AG10803 (cell line): Measurements from ENCODE around the gene C4orf50.

Source experiments
- DNase-seq: peaks from one replicate; pipeline ENCODE4 v3.0.0; 2010; ENCODE audit warnings: low read depth
- H3K4me3 ChIP-seq: 2 replicates; pipeline ENCODE4 v1.5.1; 2011; ENCODE audit warnings: mild to moderate bottlenecking, low read length, control low read depth
- TF ChIP-seq, protein P1 (sequence below): conservative IDR thresholded peaks from 2 replicates; pipeline ENCODE4 v1.5.1; 2011; ENCODE audit warnings: mild to moderate bottlenecking, low read length, control low read depth, inconsistent platforms

C4orf50 gene

DNA sequence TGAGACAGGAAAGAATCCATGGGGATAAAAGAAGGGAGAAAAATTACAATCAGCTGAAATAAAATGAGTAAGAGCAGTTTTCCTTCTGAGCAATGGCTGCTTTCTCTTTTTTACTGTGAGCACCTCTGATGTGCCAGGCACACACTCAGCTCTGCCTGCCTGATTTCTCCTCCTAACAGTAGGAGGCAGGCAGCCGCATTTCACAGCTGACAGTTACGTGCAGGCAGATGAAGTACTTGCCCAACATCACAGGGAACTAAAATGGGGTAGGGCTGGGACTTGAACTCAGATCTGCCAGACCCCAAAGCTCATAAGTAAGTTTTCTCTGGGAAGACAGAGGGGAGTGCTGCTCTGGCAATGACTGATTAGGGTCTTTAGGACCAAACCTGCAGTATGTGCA lies 54.6 kb downstream of the C4orf50 start:
- no peak overlapping the region for H3K4me3 ChIP-seq
- TF ChIP-seq, protein P1, sequence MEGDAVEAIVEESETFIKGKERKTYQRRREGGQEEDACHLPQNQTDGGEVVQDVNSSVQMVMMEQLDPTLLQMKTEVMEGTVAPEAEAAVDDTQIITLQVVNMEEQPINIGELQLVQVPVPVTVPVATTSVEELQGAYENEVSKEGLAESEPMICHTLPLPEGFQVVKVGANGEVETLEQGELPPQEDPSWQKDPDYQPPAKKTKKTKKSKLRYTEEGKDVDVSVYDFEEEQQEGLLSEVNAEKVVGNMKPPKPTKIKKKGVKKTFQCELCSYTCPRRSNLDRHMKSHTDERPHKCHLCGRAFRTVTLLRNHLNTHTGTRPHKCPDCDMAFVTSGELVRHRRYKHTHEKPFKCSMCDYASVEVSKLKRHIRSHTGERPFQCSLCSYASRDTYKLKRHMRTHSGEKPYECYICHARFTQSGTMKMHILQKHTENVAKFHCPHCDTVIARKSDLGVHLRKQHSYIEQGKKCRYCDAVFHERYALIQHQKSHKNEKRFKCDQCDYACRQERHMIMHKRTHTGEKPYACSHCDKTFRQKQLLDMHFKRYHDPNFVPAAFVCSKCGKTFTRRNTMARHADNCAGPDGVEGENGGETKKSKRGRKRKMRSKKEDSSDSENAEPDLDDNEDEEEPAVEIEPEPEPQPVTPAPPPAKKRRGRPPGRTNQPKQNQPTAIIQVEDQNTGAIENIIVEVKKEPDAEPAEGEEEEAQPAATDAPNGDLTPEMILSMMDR, result no peak
- DNase-seq, result no peak

DNA sequence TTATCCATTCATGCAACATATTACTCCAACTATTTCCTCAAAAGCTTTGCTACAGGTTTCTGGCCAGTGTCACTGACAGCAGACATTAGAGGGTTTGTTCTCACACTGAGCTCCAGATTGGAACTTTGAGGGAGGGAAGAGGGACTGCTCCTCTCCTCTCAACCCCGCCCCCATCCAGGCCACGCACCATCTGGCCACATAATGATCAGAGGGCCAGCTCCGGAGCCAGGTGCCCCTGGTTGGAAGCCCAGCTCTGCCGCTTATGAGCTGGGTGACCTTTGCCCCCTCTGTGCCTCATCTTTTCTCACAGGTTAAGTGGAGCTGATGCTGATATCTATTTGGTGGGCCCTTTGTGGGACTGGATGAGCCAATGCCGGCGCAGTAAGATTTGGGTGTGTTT lies 55.8 kb downstream of the C4orf50 start:
- TF ChIP-seq, protein P1, result no peak
- no peak for DNase-seq
- H3K4me3 ChIP-seq, result no peak overlapping the region

DNA sequence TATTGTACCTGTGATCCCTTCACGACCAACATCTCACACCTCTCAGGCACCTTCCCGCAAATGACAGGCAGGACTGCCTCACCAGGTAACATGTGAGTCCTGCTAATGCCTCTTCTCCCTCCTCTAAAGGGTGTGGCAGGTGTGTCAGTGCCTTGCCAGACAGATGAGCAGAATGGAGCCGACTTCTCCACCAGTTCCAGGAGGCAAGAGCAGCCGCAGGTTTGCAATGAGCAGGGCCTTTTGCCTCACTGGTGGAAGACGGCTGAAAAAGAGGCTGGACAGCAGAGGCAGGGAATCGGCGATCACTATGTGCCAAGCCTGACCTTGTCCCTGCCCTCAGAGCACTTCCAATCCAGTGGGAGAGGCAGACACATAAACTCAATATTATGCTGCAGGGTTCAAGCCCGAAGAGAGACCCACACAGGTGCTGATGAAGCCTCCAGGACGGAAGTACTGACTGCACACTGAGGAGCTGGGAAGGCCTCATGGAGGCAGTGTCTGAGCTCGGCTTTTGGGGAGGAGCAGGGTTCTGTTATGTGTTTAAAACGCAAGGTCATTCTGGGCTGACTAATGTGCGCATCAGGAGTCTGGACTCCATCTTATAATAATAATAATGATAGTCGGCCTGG lies 57.9 kb downstream of the C4orf50 start:
- TF ChIP-seq, protein P1, result no peak
- H3K4me3 ChIP-seq, result no peak overlapping the region
- DNase-seq, result no peak

DNA sequence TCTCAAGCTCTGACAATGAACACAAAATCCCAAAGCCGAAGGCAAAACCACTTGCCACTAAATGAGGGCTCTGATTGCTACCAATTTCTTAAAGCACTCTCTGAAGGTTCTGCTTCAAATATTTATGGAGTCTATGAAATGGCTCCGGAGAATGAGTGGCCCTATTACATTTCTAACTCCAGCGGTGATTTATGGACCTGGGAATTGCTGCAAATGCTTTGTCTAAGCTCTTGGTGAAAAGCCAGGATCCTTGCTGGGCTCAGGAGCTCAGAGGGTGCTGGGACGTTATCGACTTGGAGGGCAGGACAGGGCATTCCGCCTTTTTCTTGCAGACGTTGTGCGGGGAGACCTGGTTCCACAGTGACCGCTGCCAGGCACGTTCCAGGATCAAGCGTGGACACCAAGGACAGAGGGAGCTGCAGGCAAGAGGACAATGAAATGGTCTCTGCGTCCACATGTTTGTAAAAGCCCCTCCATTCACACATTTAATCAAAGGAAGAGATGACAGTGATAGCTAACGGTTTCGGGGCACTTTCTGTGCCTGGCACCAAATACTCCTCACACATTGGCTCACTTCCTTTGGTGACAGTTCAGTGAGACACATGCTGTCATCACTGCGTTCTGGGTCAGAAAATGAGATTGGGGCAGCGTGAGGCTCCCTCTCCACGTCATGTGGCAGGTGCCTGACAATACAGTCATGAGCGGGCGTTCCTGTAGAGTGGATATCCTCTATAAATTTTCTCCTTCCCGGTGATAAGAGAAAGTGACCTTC lies 58.8 kb downstream of the C4orf50 start:
- TF ChIP-seq, protein P1, result no peak
- H3K4me3 ChIP-seq, result no peak overlapping the region
- DNase-seq, result no peak

DNA sequence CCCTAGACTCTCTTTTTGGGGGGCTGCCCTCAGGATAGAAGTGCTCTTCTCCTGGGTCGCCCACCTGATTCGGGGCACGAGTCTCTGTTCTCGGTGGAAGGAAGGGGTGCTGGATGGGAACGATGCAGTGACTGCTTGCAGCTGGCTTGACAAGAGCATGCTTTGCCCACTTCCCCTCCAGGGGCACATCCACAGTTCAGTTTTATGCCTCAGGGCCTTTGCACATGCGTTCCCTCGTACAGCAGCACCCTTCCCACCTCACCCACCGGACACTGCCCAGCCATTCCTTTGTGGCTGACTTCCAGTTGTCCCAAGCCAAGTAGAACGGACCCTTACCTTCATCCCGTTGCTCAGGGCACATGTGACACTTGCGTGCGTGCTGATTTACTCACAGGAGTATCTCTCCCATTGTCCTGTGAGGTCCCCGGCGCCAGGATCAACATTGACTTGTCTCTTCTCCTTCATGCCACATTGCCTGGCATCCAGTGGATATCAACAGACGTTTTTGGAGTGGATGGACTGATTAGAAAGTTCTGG lies 60.0 kb downstream of the C4orf50 start:
- no peak overlapping the region for H3K4me3 ChIP-seq
- no peak for DNase-seq
- TF ChIP-seq, protein P1, result no peak

DNA sequence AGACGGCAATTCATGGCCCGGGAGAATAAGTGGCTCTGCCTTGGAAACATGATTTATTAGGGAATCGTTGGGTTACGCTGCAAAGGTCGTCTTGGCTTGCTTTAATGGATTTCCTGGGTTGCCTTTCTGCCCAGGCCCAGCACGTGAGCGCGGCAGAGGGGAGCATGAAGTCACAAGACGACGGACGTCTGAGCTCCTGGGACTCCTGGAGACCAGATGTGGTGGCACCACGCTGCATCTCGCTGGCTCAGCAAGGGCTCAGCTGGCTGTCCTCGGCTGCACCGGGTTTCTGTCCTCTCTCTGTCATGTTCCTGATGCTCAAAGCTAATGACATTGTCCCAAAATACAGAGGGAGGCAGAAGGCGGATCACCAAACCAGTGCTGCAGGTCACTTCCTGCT lies 61.2 kb downstream of the C4orf50 start:
- no peak overlapping the region for H3K4me3 ChIP-seq
- TF ChIP-seq, protein P1, result no peak
- DNase-seq, result no peak
